HepG2 (cell line): ENCODE results near the gene TRAP1. TPM values are rescaled to one million over a fixed set of nuclear protein-coding genes. Genes with fewer than 3 reads are reported as not detected.

Source experiments
- ARID2 ChIP-seq: sonication (generic); formaldehyde crosslinking; IDR thresholded peaks from 2 replicates; pipeline ENCODE4 v1.8.1; 2022; ENCODE audit warnings: mild to moderate bottlenecking, missing genetic modification reagents, borderline replicate concordance
- FOXA3 ChIP-seq: IDR thresholded peaks from 2 replicates; pipeline ENCODE4 v1.6.1; 2016; ENCODE audit warnings: missing genetic modification reagents, missing compliant biosample characterization
- MIXL1 ChIP-seq: IDR thresholded peaks from 2 replicates; pipeline ENCODE4 v1.6.1; 2016
- NFE2L2 ChIP-seq: fragments of 150-350 bp; IDR thresholded peaks from 2 replicates; pipeline ENCODE4 v1.6.1; 2014; ENCODE audit warnings: low read length
- NFKB2 ChIP-seq: sonication (generic); formaldehyde crosslinking; IDR thresholded peaks from 2 replicates; pipeline ENCODE4 v1.4.0; 2020; ENCODE audit warnings: missing genetic modification reagents, borderline replicate concordance
- RBFOX2 ChIP-seq: fragments of 200-400 bp; formaldehyde crosslinking; IDR thresholded peaks from 2 replicates; pipeline ENCODE4 v1.6.1; 2017; ENCODE audit warnings: low read depth, mild to moderate bottlenecking, low read length
- TCF7L2 ChIP-seq: IDR thresholded peaks from 2 replicates; pipeline ENCODE4 v1.6.1; 2011; ENCODE audit warnings: mild to moderate bottlenecking, low read depth, low read length, moderate library complexity
- ZNF256 ChIP-seq: sonication (generic); formaldehyde crosslinking; conservative IDR thresholded peaks from 2 replicates; pipeline ENCODE4 v1.4.0; 2020; ENCODE audit warnings: missing genetic modification reagents
- ZNF350 ChIP-seq: sonication (generic); formaldehyde crosslinking; IDR thresholded peaks from 2 replicates; pipeline ENCODE4 v1.4.0; 2020; ENCODE audit warnings: mild to moderate bottlenecking, low read depth, missing genetic modification reagents, borderline replicate concordance
- ZNF713 ChIP-seq: sonication (generic); formaldehyde crosslinking; IDR thresholded peaks from 2 replicates; pipeline ENCODE4 v1.4.0; 2020; ENCODE audit warnings: mild to moderate bottlenecking, missing genetic modification reagents
- ZNF790 ChIP-seq: sonication (generic); formaldehyde crosslinking; IDR thresholded peaks from 2 replicates; pipeline ENCODE4 v1.8.0; 2022; ENCODE audit warnings: missing genetic modification reagents, mild to moderate bottlenecking, borderline replicate concordance
- polyA plus RNA-seq, 8 experiments: library from polyadenylated mRNA; depleted of rRNA in 3 of 8; stranded (reverse) in 7 of 8; unstranded in 1 of 8; fragments of >200 nt; fragmentation: Illumina TruSeq in 4 of 8; extraction: Trizol in 4 of 8; gene quantifications; 2 replicates each; pipeline versions ENCODE4 v1.2.1 to v1.2.3, GENCODE V29; 2011 to 2016; ENCODE audit warnings: low read depth in 4 of 8, missing spikeins in 1 of 8, mixed read lengths in 1 of 8; ENCODE audit not compliant: insufficient read depth in 1 of 8
- total RNA-seq, 5 experiments: library from RNA; depleted of rRNA; stranded (reverse); fragments of >200 nt; fragmentation: Illumina TruSeq; extraction: Trizol; gene quantifications; 2 replicates each; pipeline ENCODE4 v1.2.3, GENCODE V29; 2016; ENCODE audit warnings: low read depth in 1 of 5
- TF ChIP-seq, protein P1 (sequence below), 2 experiments: sonication (generic) in 1 of 2; formaldehyde crosslinking in 1 of 2; IDR thresholded peaks; 2 replicates each; pipeline versions ENCODE4 v1.6.1 to v1.9.0; 2014 to 2022; ENCODE audit warnings: antibody characterized with exemption in 1 of 2, borderline replicate concordance in 1 of 2, inconsistent platforms in 1 of 2, low read depth in 1 of 2, missing genetic modification reagents in 1 of 2
- TF ChIP-seq, protein P2 (sequence below): sonication (generic); formaldehyde crosslinking; IDR thresholded peaks from 2 replicates; pipeline ENCODE4 v1.5.0; 2020; ENCODE audit warnings: missing genetic modification reagents
- TF ChIP-seq, protein P3 (sequence below): sonication (generic); formaldehyde crosslinking; IDR thresholded peaks from 2 replicates; pipeline ENCODE4 v1.5.0; 2020; ENCODE audit warnings: missing genetic modification reagents, mild to moderate bottlenecking, borderline replicate concordance
- TF ChIP-seq, protein P4 (sequence below): sonication (generic); formaldehyde crosslinking; IDR thresholded peaks from 2 replicates; pipeline ENCODE4 v1.5.1; 2020; ENCODE audit warnings: missing genetic modification reagents, mild to moderate bottlenecking, borderline replicate concordance
- TF ChIP-seq, protein P5 (sequence below): sonication (generic); formaldehyde crosslinking; conservative IDR thresholded peaks from 2 replicates; pipeline ENCODE4 v1.8.0; 2022; ENCODE audit warnings: low read depth, missing genetic modification reagents
- TF ChIP-seq, protein P6 (sequence below): sonication (generic); formaldehyde crosslinking; IDR thresholded peaks from 2 replicates; pipeline ENCODE4 v1.4.0; 2020; ENCODE audit warnings: mild to moderate bottlenecking, low read depth, missing genetic modification reagents

The TRAP1 gene
- total and polyA plus RNA-seq, 2 of the 13 experiments (the other 11 are each of a cell fraction or from before 2014, with no cell fraction given), result 127 to 240 TPM

DNA sequence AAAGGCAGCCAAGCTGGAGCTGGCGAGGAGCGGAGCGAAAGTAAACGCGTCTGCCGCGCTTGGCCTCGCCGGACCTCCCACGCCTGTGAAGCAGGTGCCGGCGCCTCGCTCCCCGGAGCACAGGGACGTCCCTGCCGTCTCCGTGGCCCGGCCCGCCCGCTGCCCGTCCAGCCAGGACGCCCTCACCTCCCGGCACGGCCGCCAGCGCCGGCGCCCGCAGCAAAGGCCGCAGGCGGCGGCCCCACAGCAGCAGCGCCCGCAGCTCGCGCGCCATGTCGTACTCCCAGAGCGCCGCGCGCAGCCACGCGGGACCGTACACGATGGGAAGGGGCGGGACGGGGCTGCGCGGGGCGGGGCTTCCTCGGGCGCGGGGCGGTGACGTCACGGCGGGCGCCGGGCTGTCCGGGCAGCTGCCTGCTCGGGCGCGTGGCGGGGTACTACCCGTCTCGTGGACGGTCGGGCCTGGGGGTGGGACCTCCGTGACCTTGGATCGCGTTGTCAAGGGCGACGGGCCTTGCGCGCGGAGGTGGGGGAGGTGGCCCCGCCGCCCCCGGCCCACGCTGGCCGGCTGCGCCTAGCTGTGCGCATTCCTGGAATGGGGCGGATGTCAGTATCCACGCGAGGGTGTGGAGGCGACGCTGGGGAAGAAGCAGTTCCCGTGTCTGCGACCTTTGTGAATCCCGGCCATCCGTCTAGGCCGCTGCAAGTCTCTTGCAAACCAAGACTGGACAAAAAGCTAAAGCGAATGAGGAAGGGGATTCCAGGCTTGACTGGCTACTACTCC is at the start of gene TRAP1 (continued):
- TF ChIP-seq, protein P1, sequence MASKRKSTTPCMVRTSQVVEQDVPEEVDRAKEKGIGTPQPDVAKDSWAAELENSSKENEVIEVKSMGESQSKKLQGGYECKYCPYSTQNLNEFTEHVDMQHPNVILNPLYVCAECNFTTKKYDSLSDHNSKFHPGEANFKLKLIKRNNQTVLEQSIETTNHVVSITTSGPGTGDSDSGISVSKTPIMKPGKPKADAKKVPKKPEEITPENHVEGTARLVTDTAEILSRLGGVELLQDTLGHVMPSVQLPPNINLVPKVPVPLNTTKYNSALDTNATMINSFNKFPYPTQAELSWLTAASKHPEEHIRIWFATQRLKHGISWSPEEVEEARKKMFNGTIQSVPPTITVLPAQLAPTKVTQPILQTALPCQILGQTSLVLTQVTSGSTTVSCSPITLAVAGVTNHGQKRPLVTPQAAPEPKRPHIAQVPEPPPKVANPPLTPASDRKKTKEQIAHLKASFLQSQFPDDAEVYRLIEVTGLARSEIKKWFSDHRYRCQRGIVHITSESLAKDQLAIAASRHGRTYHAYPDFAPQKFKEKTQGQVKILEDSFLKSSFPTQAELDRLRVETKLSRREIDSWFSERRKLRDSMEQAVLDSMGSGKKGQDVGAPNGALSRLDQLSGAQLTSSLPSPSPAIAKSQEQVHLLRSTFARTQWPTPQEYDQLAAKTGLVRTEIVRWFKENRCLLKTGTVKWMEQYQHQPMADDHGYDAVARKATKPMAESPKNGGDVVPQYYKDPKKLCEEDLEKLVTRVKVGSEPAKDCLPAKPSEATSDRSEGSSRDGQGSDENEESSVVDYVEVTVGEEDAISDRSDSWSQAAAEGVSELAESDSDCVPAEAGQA (IDR thresholded peaks at IDR 0.05; ENCODE audit: low read depth), result no peak
- TF ChIP-seq, protein P1 (CRISPR knock-in tag; IDR thresholded peaks at IDR 0.05; ENCODE audit: borderline replicate concordance), result 0 out of 2 replicates have a peak, but pooled peaks have one; percentile 33
- TF ChIP-seq NFKB2 (CRISPR knock-in tag), result 0 out of 2 replicates have a peak, but pooled peaks have one; percentile 63
- TF ChIP-seq MIXL1 (CRISPR knock-in tag), result no peak
- TF ChIP-seq ZNF350, result 0 out of 2 replicates have a peak, but pooled peaks have one; percentile 24
- TF ChIP-seq, protein P2, sequence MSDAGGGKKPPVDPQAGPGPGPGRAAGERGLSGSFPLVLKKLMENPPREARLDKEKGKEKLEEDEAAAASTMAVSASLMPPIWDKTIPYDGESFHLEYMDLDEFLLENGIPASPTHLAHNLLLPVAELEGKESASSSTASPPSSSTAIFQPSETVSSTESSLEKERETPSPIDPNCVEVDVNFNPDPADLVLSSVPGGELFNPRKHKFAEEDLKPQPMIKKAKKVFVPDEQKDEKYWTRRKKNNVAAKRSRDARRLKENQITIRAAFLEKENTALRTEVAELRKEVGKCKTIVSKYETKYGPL (CRISPR knock-in tag), result no peak
- TF ChIP-seq ZNF713, result no peak
- TF ChIP-seq ARID2, result 0 out of 2 replicates have a peak, but pooled peaks have one; percentile 44
- TF ChIP-seq FOXA3 (CRISPR knock-in tag), result no peak
- TF ChIP-seq, protein P3, sequence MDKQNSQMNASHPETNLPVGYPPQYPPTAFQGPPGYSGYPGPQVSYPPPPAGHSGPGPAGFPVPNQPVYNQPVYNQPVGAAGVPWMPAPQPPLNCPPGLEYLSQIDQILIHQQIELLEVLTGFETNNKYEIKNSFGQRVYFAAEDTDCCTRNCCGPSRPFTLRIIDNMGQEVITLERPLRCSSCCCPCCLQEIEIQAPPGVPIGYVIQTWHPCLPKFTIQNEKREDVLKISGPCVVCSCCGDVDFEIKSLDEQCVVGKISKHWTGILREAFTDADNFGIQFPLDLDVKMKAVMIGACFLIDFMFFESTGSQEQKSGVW (CRISPR knock-in tag), result 0 out of 2 replicates have a peak, but pooled peaks have one; percentile 75
- no peak for TF ChIP-seq NFE2L2
- TF ChIP-seq, protein P4, sequence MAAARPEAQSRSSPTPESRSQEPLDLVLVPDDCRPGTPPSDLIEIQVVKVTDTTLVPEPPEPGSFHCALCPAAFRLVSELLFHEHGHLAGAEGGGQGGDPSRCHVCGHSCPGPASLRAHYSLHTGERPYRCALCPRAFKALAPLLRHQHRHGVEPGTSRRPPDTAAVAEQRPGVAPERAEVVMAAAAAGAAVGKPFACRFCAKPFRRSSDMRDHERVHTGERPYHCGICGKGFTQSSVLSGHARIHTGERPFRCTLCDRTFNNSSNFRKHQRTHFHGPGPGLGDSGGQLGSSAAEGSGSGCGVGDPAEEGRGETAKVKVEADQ (CRISPR knock-in tag), result peak; percentile 73
- no peak for TF ChIP-seq TCF7L2
- TF ChIP-seq RBFOX2, result peak; percentile 90
- TF ChIP-seq, protein P5, sequence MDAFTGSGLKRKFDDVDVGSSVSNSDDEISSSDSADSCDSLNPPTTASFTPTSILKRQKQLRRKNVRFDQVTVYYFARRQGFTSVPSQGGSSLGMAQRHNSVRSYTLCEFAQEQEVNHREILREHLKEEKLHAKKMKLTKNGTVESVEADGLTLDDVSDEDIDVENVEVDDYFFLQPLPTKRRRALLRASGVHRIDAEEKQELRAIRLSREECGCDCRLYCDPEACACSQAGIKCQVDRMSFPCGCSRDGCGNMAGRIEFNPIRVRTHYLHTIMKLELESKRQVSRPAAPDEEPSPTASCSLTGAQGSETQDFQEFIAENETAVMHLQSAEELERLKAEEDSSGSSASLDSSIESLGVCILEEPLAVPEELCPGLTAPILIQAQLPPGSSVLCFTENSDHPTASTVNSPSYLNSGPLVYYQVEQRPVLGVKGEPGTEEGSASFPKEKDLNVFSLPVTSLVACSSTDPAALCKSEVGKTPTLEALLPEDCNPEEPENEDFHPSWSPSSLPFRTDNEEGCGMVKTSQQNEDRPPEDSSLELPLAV (CRISPR knock-in tag), result no peak
- peak; percentile 82; the same call in 1 of the 2 replicates for TF ChIP-seq ZNF790
- no peak for TF ChIP-seq ZNF256 (CRISPR knock-in tag)
- TF ChIP-seq, protein P6, sequence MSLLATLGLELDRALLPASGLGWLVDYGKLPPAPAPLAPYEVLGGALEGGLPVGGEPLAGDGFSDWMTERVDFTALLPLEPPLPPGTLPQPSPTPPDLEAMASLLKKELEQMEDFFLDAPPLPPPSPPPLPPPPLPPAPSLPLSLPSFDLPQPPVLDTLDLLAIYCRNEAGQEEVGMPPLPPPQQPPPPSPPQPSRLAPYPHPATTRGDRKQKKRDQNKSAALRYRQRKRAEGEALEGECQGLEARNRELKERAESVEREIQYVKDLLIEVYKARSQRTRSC (CRISPR knock-in tag), result 0 out of 2 replicates have a peak, but pooled peaks have one; percentile 6
